Measurements from ENCODE around the gene TEAD2.
"Not testable (repeated sequence)": the region's sequence is repeated elsewhere in the genome, so short reads cannot be mapped to it uniquely, and the experiment has no call there.

The TEAD2 gene

DNA sequence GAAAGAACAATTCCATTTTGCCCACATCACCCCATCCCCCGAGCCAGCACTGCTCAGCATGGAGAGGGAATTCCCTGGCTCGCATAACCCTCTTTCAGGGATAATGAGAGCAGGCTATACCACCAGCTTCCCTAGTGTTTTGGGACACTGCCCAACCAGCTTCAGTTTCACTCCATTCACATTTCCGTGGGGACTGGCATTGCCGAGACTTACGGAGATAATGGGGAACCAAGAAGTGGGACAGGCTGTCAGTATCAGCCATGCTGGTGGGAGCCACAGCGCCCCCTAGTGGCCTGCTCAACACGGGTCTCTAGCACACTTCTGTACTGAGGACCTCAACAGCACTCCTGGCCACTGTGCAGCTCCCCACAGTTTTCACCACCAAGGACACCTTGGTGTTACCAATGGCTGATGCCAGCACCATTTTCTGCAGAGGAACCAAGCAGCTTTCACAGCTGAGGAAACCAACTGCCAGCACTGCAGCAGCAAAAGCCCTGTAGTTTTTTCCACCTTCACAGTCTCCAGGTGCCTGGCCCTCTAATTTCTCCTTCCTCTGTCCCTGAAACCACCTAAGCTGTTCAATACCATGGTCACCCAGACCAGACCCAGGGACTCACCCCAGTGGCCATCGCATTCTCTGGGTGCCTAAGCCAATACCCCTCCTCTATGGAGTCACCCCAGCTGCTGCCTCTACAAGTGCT lies 60.9 kb downstream of the TEAD2 start:
- H3K9me3 ChIP-seq, result no peaks in the 10 kb centered on the region
- TF ChIP-seq, protein P1, sequence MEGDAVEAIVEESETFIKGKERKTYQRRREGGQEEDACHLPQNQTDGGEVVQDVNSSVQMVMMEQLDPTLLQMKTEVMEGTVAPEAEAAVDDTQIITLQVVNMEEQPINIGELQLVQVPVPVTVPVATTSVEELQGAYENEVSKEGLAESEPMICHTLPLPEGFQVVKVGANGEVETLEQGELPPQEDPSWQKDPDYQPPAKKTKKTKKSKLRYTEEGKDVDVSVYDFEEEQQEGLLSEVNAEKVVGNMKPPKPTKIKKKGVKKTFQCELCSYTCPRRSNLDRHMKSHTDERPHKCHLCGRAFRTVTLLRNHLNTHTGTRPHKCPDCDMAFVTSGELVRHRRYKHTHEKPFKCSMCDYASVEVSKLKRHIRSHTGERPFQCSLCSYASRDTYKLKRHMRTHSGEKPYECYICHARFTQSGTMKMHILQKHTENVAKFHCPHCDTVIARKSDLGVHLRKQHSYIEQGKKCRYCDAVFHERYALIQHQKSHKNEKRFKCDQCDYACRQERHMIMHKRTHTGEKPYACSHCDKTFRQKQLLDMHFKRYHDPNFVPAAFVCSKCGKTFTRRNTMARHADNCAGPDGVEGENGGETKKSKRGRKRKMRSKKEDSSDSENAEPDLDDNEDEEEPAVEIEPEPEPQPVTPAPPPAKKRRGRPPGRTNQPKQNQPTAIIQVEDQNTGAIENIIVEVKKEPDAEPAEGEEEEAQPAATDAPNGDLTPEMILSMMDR (IDR thresholded peaks at IDR 0.05; ENCODE audit: low read depth, low read length), result peak; percentile 97
- peaks cover 2% of the 10 kb centered on the region; the same call in 1 of the 2 replicates for H3K27me3 ChIP-seq
- peak overlapping the region; percentile 43 for H3K4me3 ChIP-seq (ENCODE audit: low read depth, low read length)
- H3K36me3 ChIP-seq, result no peaks in the 10 kb centered on the region
- DNase-seq, result peak; percentile 85
- H3K4me1 ChIP-seq, result no peaks in the 10 kb centered on the region

- DNase-seq; H3K27me3 ChIP-seq; H3K9me3 ChIP-seq; H3K4me1 ChIP-seq; H3K4me3 ChIP-seq (ENCODE audit: low read depth, low read length); H3K36me3 ChIP-seq: not testable (repeated sequence)
Measured at GRCh38 chr19:49298653-49299052, 63.6 kb downstream of the TEAD2 start.

DNA sequence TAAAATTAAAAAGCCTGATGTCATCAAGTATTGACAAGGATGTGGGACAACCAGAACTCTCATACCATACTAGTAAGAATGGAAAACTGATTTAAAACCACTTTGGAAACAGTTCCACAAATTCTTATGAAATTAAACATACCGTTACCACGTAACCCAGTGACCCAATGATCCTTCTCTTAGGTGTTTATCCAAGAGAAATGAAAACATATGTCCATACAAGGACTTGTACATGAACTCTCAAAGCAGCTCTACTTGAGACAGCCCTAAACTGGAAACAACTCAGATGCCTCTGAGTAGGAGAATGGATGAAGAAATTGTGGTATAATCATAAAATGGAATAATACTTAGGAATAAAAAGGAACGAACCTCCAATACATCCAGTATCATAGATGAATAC lies 64.8 kb downstream of the TEAD2 start:
- H3K9me3 ChIP-seq, result no peaks in the 10 kb centered on the region
- no peak overlapping the region for H3K4me3 ChIP-seq (ENCODE audit: low read depth, low read length)
- no peaks in the 10 kb centered on the region for H3K4me1 ChIP-seq
- DNase-seq, result no peak
- no peaks in the 10 kb centered on the region; the same call in 1 of the 2 replicates for H3K27me3 ChIP-seq
- TF ChIP-seq, protein P1 (IDR thresholded peaks at IDR 0.05; ENCODE audit: low read depth, low read length), result no peak
- no peaks in the 10 kb centered on the region for H3K36me3 ChIP-seq

DNA sequence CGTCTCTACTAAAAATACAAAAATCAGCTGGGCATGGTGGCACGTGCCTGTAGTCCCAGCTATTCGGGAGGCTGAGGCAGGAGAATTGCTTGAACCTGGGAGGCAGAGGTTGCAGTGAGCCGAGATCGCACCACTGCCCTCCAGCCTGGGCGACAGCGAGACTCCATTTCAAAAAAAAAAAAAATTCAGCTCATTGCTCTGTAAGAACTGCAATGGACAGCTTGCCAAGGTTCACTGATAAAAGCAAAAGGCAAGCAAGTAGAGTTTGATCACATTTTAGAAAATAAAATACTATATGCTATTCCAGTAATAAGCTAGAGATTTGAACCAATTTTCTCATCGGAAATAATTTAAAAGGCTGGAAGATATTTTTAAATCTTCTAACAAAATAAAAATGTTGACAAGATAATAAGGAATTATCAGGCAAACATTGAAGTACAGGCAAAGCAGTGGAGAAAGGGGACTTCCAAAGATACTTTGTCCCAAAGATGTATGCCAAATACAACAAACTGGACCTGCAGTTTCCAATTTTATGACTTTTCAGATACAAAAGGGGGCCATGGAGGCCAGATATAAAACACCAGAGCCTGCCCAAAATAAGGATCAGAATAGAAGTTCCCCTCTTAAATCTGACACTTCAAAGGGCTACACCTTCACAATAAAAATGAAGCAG lies 66.9 kb downstream of the TEAD2 start:
- TF ChIP-seq, protein P1 (IDR thresholded peaks at IDR 0.05; ENCODE audit: low read depth, low read length), result no peak

GRCh38 chr19:49294401-49294800 lies 67.8 kb downstream of the TEAD2 start:
- no peak for DNase-seq
- no peaks in the 10 kb centered on the region for H3K4me1 ChIP-seq
- H3K36me3 ChIP-seq, result no peaks in the 10 kb centered on the region
- TF ChIP-seq, protein P1 (IDR thresholded peaks at IDR 0.05; ENCODE audit: low read depth, low read length), result no peak
- no peaks in the 10 kb centered on the region for H3K9me3 ChIP-seq
- no peaks in the 10 kb centered on the region; the same call in 1 of the 2 replicates for H3K27me3 ChIP-seq
- H3K4me3 ChIP-seq (ENCODE audit: low read depth, low read length), result no peak overlapping the region

More for the DNA sequence above, 66.9 kb downstream of the TEAD2 start:
- no peak for DNase-seq
- no peaks in the 10 kb centered on the region for H3K36me3 ChIP-seq
- H3K9me3 ChIP-seq, result no peaks in the 10 kb centered on the region
- no peak overlapping the region for H3K4me3 ChIP-seq (ENCODE audit: low read depth, low read length)
- no peaks in the 10 kb centered on the region; the same call in 1 of the 2 replicates for H3K27me3 ChIP-seq
- no peaks in the 10 kb centered on the region for H3K4me1 ChIP-seq
